ENCODE data around the gene RPN2. TPM values are rescaled to one million over a fixed set of nuclear protein-coding genes. Genes with fewer than 3 reads are reported as not detected.
A peak's percentile ranks its signal among the peaks of the same experiment; 100 is the strongest.

The RPN2 gene
- total and polyA plus RNA-seq, 9 of the 15 experiments (the other 6 are each of a cell fraction or from before 2014, with no cell fraction given): 168 to 548 (median 325) TPM

- no peak for TF ChIP-seq ZNF197 (CRISPR knock-in tag; IDR thresholded peaks at IDR 0.05; ENCODE audit: low read depth)
- peak; percentile 81 for TF ChIP-seq CHD2 (IDR thresholded peaks at IDR 0.05; ENCODE audit: low read depth, low read length)
- no peak for TF ChIP-seq E2F3 (CRISPR knock-in tag; IDR thresholded peaks at IDR 0.05)
- no peak; the same call in 1 of the 2 replicates for TF ChIP-seq NR3C1 (CRISPR knock-in tag; IDR thresholded peaks at IDR 0.05)
- TF ChIP-seq ATF1 (CRISPR knock-in tag; IDR thresholded peaks at IDR 0.05): no peak
- TF ChIP-seq ATF1 (tag; IDR thresholded peaks at IDR 0.05): peak; percentile 92
- TF ChIP-seq, protein P1, sequence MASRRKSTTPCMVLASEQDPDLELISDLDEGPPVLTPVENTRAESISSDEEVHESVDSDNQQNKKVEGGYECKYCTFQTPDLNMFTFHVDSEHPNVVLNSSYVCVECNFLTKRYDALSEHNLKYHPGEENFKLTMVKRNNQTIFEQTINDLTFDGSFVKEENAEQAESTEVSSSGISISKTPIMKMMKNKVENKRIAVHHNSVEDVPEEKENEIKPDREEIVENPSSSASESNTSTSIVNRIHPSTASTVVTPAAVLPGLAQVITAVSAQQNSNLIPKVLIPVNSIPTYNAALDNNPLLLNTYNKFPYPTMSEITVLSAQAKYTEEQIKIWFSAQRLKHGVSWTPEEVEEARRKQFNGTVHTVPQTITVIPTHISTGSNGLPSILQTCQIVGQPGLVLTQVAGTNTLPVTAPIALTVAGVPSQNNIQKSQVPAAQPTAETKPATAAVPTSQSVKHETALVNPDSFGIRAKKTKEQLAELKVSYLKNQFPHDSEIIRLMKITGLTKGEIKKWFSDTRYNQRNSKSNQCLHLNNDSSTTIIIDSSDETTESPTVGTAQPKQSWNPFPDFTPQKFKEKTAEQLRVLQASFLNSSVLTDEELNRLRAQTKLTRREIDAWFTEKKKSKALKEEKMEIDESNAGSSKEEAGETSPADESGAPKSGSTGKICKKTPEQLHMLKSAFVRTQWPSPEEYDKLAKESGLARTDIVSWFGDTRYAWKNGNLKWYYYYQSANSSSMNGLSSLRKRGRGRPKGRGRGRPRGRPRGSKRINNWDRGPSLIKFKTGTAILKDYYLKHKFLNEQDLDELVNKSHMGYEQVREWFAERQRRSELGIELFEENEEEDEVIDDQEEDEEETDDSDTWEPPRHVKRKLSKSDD (conservative IDR thresholded peaks at IDR 0.05; ENCODE audit: low read length): no peak
- TF ChIP-seq, protein P2, sequence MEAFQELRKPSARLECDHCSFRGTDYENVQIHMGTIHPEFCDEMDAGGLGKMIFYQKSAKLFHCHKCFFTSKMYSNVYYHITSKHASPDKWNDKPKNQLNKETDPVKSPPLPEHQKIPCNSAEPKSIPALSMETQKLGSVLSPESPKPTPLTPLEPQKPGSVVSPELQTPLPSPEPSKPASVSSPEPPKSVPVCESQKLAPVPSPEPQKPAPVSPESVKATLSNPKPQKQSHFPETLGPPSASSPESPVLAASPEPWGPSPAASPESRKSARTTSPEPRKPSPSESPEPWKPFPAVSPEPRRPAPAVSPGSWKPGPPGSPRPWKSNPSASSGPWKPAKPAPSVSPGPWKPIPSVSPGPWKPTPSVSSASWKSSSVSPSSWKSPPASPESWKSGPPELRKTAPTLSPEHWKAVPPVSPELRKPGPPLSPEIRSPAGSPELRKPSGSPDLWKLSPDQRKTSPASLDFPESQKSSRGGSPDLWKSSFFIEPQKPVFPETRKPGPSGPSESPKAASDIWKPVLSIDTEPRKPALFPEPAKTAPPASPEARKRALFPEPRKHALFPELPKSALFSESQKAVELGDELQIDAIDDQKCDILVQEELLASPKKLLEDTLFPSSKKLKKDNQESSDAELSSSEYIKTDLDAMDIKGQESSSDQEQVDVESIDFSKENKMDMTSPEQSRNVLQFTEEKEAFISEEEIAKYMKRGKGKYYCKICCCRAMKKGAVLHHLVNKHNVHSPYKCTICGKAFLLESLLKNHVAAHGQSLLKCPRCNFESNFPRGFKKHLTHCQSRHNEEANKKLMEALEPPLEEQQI (IDR thresholded peaks at IDR 0.05): no peak
- TF ChIP-seq, protein P3, sequence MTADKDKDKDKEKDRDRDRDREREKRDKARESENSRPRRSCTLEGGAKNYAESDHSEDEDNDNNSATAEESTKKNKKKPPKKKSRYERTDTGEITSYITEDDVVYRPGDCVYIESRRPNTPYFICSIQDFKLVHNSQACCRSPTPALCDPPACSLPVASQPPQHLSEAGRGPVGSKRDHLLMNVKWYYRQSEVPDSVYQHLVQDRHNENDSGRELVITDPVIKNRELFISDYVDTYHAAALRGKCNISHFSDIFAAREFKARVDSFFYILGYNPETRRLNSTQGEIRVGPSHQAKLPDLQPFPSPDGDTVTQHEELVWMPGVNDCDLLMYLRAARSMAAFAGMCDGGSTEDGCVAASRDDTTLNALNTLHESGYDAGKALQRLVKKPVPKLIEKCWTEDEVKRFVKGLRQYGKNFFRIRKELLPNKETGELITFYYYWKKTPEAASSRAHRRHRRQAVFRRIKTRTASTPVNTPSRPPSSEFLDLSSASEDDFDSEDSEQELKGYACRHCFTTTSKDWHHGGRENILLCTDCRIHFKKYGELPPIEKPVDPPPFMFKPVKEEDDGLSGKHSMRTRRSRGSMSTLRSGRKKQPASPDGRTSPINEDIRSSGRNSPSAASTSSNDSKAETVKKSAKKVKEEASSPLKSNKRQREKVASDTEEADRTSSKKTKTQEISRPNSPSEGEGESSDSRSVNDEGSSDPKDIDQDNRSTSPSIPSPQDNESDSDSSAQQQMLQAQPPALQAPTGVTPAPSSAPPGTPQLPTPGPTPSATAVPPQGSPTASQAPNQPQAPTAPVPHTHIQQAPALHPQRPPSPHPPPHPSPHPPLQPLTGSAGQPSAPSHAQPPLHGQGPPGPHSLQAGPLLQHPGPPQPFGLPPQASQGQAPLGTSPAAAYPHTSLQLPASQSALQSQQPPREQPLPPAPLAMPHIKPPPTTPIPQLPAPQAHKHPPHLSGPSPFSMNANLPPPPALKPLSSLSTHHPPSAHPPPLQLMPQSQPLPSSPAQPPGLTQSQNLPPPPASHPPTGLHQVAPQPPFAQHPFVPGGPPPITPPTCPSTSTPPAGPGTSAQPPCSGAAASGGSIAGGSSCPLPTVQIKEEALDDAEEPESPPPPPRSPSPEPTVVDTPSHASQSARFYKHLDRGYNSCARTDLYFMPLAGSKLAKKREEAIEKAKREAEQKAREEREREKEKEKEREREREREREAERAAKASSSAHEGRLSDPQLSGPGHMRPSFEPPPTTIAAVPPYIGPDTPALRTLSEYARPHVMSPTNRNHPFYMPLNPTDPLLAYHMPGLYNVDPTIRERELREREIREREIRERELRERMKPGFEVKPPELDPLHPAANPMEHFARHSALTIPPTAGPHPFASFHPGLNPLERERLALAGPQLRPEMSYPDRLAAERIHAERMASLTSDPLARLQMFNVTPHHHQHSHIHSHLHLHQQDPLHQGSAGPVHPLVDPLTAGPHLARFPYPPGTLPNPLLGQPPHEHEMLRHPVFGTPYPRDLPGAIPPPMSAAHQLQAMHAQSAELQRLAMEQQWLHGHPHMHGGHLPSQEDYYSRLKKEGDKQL (CRISPR knock-in tag; IDR thresholded peaks at IDR 0.05; ENCODE audit: borderline replicate concordance): no peak
- no peak for TF ChIP-seq ZKSCAN3 (CRISPR knock-in tag; IDR thresholded peaks at IDR 0.05)
- no peak for TF ChIP-seq ZNF347 (CRISPR knock-in tag; IDR thresholded peaks at IDR 0.05; ENCODE audit: low read depth)
- TF ChIP-seq HDAC1 (IDR thresholded peaks at IDR 0.05): 0 out of 4 replicates have a peak, but pooled peaks of 1 of the 2 experiments have one; percentile 25
- TF ChIP-seq MEF2D (tag; conservative IDR thresholded peaks at IDR 0.05; ENCODE audit: low read depth): no peak
- TF ChIP-seq ZNF76 (CRISPR knock-in tag; IDR thresholded peaks at IDR 0.05; ENCODE audit: borderline replicate concordance): no peak
- TF ChIP-seq, protein P4, sequence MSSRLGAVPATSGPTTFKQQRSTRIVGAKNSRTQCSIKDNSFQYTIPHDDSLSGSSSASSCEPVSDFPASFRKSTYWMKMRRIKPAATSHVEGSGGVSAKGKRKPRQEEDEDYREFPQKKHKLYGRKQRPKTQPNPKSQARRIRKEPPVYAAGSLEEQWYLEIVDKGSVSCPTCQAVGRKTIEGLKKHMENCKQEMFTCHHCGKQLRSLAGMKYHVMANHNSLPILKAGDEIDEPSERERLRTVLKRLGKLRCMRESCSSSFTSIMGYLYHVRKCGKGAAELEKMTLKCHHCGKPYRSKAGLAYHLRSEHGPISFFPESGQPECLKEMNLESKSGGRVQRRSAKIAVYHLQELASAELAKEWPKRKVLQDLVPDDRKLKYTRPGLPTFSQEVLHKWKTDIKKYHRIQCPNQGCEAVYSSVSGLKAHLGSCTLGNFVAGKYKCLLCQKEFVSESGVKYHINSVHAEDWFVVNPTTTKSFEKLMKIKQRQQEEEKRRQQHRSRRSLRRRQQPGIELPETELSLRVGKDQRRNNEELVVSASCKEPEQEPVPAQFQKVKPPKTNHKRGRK (tag; IDR thresholded peaks at IDR 0.05): no peak
- no peak for TF ChIP-seq SMARCC2 (IDR thresholded peaks at IDR 0.05; ENCODE audit: low read depth)
Observed at GRCh38 chr20:37178839-37179682, at the start of gene RPN2, which contains the start of gene MROH8 (continued).
